A549 (cell line): ENCODE results near the gene PCDHB3. TPM values are rescaled to one million over a fixed set of nuclear protein-coding genes. Genes with fewer than 3 reads are reported as not detected.
"Not testable (repeated sequence)": the region's sequence is repeated elsewhere in the genome, so short reads cannot be mapped to it uniquely, and the experiment has no call there.

Source experiments
- ATAC-seq, 2 experiments: fragments of 200-7000 bp in 1 of 2; fragments of >200 bp in 1 of 2; cut with Nextera tagmentation in 1 of 2; cut with Tn5 transposase in 1 of 2; 3 replicates each; pipeline versions ENCODE4 v1.8.0 to v1.9.1; 2018 to 2020; ENCODE audit warnings: mild to moderate bottlenecking in 1 of 2, moderate library complexity in 1 of 2
- CTCF ChIA-PET: fragments of 300-600 bp; sonication (Branson Sonifier 250); formaldehyde crosslinking; extraction: SDS; loops from one replicate; lab custom pipeline; 2021; ENCODE audit warnings: antibody characterized with exemption, inconsistent platforms; lab: Yijun Ruan, JAX
- POLR2A ChIA-PET: fragments of 350-600 bp; formaldehyde crosslinking; extraction: SDS; loops from one replicate; lab custom pipeline; 2021; ENCODE audit warnings: antibody characterized with exemption, inconsistent platforms; lab: Yijun Ruan, JAX
- DNase-seq, 2 experiments: peaks; one replicate each; pipeline versions ENCODE4 v3.0.0 to v3.0.0-alpha.2; 2011 to 2016; ENCODE audit warnings: low read depth in 1 of 2, low spot score in 1 of 2
- FAIRE-seq: peaks from 2 replicates; lab custom pipeline; 2011; peaks lifted over from hg19 to GRCh38; lab: Jason Lieb, UNC
- H3K27ac ChIP-seq, 2 experiments: fragments of >200 bp; sonication (Bioruptor Twin); formaldehyde crosslinking; 3 replicates each; pipeline ENCODE4 v1.5.1; 2016 to 2017
- H3K4me1 ChIP-seq: fragments of >200 bp; sonication (Bioruptor Twin); formaldehyde crosslinking; 3 replicates; pipeline ENCODE4 v1.6.1; 2016
- H3K4me2 ChIP-seq: fragments of >200 bp; sonication (Bioruptor Twin); formaldehyde crosslinking; 3 replicates; pipeline ENCODE4 v1.6.1; 2016
- H3K4me3 ChIP-seq: fragments of >200 bp; sonication (Bioruptor Twin); formaldehyde crosslinking; 3 replicates; pipeline ENCODE4 v1.5.1; 2016
- H3K9me3 ChIP-seq: fragments of >200 bp; sonication (Bioruptor Twin); formaldehyde crosslinking; 3 replicates; pipeline ENCODE4 v1.6.1; 2016
- BHLHE40 ChIP-seq: IDR thresholded peaks from 2 replicates; pipeline ENCODE4 v1.6.1; 2012; ENCODE audit warnings: low read depth, low read length, inconsistent platforms
- CEBPB ChIP-seq, 2 experiments: fragments of >200 bp in 1 of 2; sonication (Bioruptor Twin) in 1 of 2; formaldehyde crosslinking in 1 of 2; IDR thresholded peaks; 2 replicates each; pipeline ENCODE4 v1.6.1; 2012 to 2016
- EHMT2 ChIP-seq: fragments of 200-600 bp; sonication (generic); IDR thresholded peaks from 2 replicates; pipeline ENCODE4 v1.6.1; 2016; ENCODE audit warnings: antibody characterized with exemption, low read depth, mild to moderate bottlenecking, moderate library complexity
- ESRRA ChIP-seq: fragments of 150-350 bp; IDR thresholded peaks from 2 replicates; pipeline ENCODE4 v1.6.1; 2014; ENCODE audit warnings: mild to moderate bottlenecking, low read length, borderline replicate concordance
- FOSL2 ChIP-seq, 2 experiments: fragments of 450-650 bp in 1 of 2; fragments of >200 bp in 1 of 2; sonication (Bioruptor Twin) in 1 of 2; formaldehyde crosslinking; IDR thresholded peaks; 2 replicates each; pipeline versions ENCODE4 v1.5.0 to v1.6.1; 2016 to 2020; ENCODE audit warnings: mild to moderate bottlenecking in 1 of 2, moderate library complexity in 1 of 2
- HDAC2 ChIP-seq: fragments of 200-600 bp; sonication (generic); IDR thresholded peaks from 2 replicates; pipeline ENCODE4 v1.6.1; 2016
- HEYL ChIP-seq: fragments of 250-450 bp; sonication (Bioruptor Pico); IDR thresholded peaks from 2 replicates; pipeline ENCODE4 v1.8.0; 2021; ENCODE audit warnings: mild to moderate bottlenecking, moderate library complexity
- MAFK ChIP-seq: fragments of 450-650 bp; IDR thresholded peaks from 2 replicates; pipeline ENCODE4 v1.6.1; 2014; ENCODE audit not compliant: partially characterized antibody
- MAX ChIP-seq: IDR thresholded peaks from 2 replicates; pipeline ENCODE4 v1.6.1; 2012
- RAD21 ChIP-seq, 2 experiments: fragments of >200 bp in 1 of 2; sonication (Bioruptor Twin) in 1 of 2; formaldehyde crosslinking in 1 of 2; IDR thresholded peaks in 1 of 2; conservative IDR thresholded peaks in 1 of 2; 2 replicates in 1 of 2; 3 replicates in 1 of 2; pipeline ENCODE4 v1.6.1; 2012 to 2018; ENCODE audit warnings: inconsistent platforms in 1 of 2
- RFX5 ChIP-seq: fragments of 450-650 bp; IDR thresholded peaks from 2 replicates; pipeline ENCODE4 v1.7.1; 2014; ENCODE audit warnings: antibody characterized with exemption, mild to moderate bottlenecking, moderate library complexity
- SMC3 ChIP-seq: fragments of >200 bp; sonication (Bioruptor Twin); formaldehyde crosslinking; IDR thresholded peaks from 3 replicates; pipeline ENCODE4 v1.6.1; 2018; ENCODE audit warnings: inconsistent platforms
- TP53 ChIP-seq: fragments of 250-450 bp; sonication (Bioruptor Pico); IDR thresholded peaks from 2 replicates; pipeline ENCODE4 v1.5.0; 2021; ENCODE audit warnings: mild to moderate bottlenecking, moderate library complexity
- ZNF302 ChIP-seq: fragments of 250-450 bp; sonication (Bioruptor Pico); IDR thresholded peaks from 2 replicates; pipeline ENCODE4 v1.9.0; 2021; ENCODE audit warnings: inconsistent platforms, mild to moderate bottlenecking, moderate library complexity
- ZSCAN20 ChIP-seq: fragments of 250-450 bp; sonication (Bioruptor Pico); IDR thresholded peaks from 2 replicates; pipeline ENCODE4 v1.8.0; 2022; ENCODE audit warnings: mild to moderate bottlenecking, moderate library complexity
- WGBS: methylation state at CpG from one replicate; pipeline ENCODE4 v1.1.6; 2017; ENCODE audit errors: missing lambda C conversion rate; 5-methylcytosine and 5-hydroxymethylcytosine counted together
- polyA plus RNA-seq, 4 experiments: library from polyadenylated mRNA; depleted of rRNA in 3 of 4; stranded (reverse); fragments of >200 nt; fragmentation: RNase III in 1 of 4; extraction: RNeasy Plus Mini Kit Qiagen cat#74134 plus additional on column Dnase treatment in 1 of 4; gene quantifications; 2 replicates in 3 of 4; 3 replicates in 1 of 4; pipeline ENCODE4 v1.2.3, GENCODE V29; 2011 to 2017
- TF ChIP-seq, protein P1 (sequence below): fragments of 250-450 bp; sonication (Bioruptor Pico); IDR thresholded peaks from 2 replicates; pipeline ENCODE4 v1.5.0; 2020; ENCODE audit warnings: low read depth, mild to moderate bottlenecking, moderate library complexity

The PCDHB3 gene
- polyA plus RNA-seq, 2 of the 4 experiments (the other 2 are of a cell fraction), result 0.06 to 0.10 TPM

GRCh38 chr5:141096181-141096580 lies 4.1 kb upstream of the PCDHB3 start:
- H3K4me3 ChIP-seq, ATAC-seq, POLR2A ChIA-PET, H3K4me2 ChIP-seq, H3K27ac ChIP-seq, H3K4me1 ChIP-seq, CTCF ChIA-PET, FAIRE-seq, DNase-seq: not testable (repeated sequence)
- H3K9me3 ChIP-seq, result peaks cover 20% of the 10 kb centered on the region
- WGBS, result 91% methylated on average over 29 of the region's 46 CpGs

GRCh38 chr5:141096586-141096985 lies 3.7 kb upstream of the PCDHB3 start:
- DNase-seq, POLR2A ChIA-PET, H3K4me3 ChIP-seq, H3K27ac ChIP-seq, FAIRE-seq, ATAC-seq, CTCF ChIA-PET, H3K4me2 ChIP-seq, H3K4me1 ChIP-seq: not testable (repeated sequence)
- 88% methylated on average over 29 of the region's 38 CpGs for WGBS
- H3K9me3 ChIP-seq, result peaks cover 22% of the 10 kb centered on the region

GRCh38 chr5:141101059-141101458 lies 786 bp downstream of the PCDHB3 start:
- Histone ChIP-seq H3K9me3 (peaks cover 14% of the 10 kb centered on the region), H3K4me3 (no peak overlapping the region)
- POLR2A ChIA-PET, result no interaction called here
- CTCF ChIA-PET, result interaction anchor here (0.6 to 1.4 kb wide), 2 partner anchors 232 to 458 kb away, joined by 3 read pairs; partner anchors contain the start of gene PCDHA11
- ATAC-seq (no peak), DNase-seq (no peak)
- TF ChIP-seq HDAC2 (no peak), BHLHE40 (no peak), EHMT2 (no peak), ZSCAN20 (CRISPR knock-in tag) (no peak), ESRRA (no peak), ZNF302 (CRISPR knock-in tag) (no peak), RAD21 (conservative IDR thresholded peaks at IDR 0.05 in 1 of 2, IDR thresholded peaks at IDR 0.05 in 1 of 2) (no peak), SMC3 (no peak), TP53 (CRISPR knock-in tag) (no peak), MAFK (no peak), MAX (no peak), FOSL2 (IDR thresholded peaks at IDR 0.05) (no peak), FOSL2 (CRISPR knock-in tag; IDR thresholded peaks at IDR 0.05) (no peak), CEBPB (IDR thresholded peaks at IDR 0.05) (no peak), RFX5 (no peak), HEYL (no peak)
- TF ChIP-seq, protein P1, sequence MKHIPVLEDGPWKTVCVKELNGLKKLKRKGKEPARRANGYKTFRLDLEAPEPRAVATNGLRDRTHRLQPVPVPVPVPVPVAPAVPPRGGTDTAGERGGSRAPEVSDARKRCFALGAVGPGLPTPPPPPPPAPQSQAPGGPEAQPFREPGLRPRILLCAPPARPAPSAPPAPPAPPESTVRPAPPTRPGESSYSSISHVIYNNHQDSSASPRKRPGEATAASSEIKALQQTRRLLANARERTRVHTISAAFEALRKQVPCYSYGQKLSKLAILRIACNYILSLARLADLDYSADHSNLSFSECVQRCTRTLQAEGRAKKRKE (CRISPR knock-in tag), result no peak
- TF ChIP-seq, all 56 proteins: peak for 0
- H3K4me1 ChIP-seq, result no peaks in the 10 kb centered on the region
- WGBS, result 67% methylated on average over 20 of the region's 20 CpGs
- no peak overlapping the region for H3K4me2 ChIP-seq
- no peak for FAIRE-seq
- no peak overlapping the region for H3K27ac ChIP-seq

- POLR2A ChIA-PET, H3K27ac ChIP-seq, ATAC-seq, CTCF ChIA-PET, H3K4me1 ChIP-seq, FAIRE-seq, H3K4me3 ChIP-seq, DNase-seq, H3K4me2 ChIP-seq: not testable (repeated sequence)
- WGBS, result 73% methylated on average over 11 of the region's 39 CpGs
- H3K9me3 ChIP-seq, result peaks cover 14% of the 10 kb centered on the region
Observed at GRCh38 chr5:141102070-141102469, 1.8 kb downstream of the PCDHB3 start.

GRCh38 chr5:141102471-141102870 lies 2.2 kb downstream of the PCDHB3 start:
- ATAC-seq, H3K27ac ChIP-seq, DNase-seq, H3K4me2 ChIP-seq, FAIRE-seq, CTCF ChIA-PET, POLR2A ChIA-PET, H3K4me3 ChIP-seq, H3K4me1 ChIP-seq: not testable (repeated sequence)
- 83% methylated on average over 11 of the region's 38 CpGs for WGBS
- H3K9me3 ChIP-seq, result peaks cover 14% of the 10 kb centered on the region
